ENCODE results near the gene RNF26. TPM values are rescaled to one million over a fixed set of nuclear protein-coding genes. Genes with fewer than 3 reads are reported as not detected.
A peak's percentile ranks its signal among the peaks of the same experiment; 100 is the strongest.

Gene RNF26
- total RNA-seq, 1 experiment from 2014 or later = 90.6 TPM

GRCh38 chr11:119374632-119375336 is 40.5 kb downstream of the RNF26 start:
- DNase-seq (ENCODE audit: low spot score) (no peak), ATAC-seq (no peak)
- Mint-ChIP-seq H3K27me3 (ENCODE audit: low read depth) (peaks cover 4% of the 10 kb centered on the region; the same call in 1 of the 2 replicates), H3K36me3 (no peaks in the 10 kb centered on the region), H3K4me1 (peaks cover 72% of the 10 kb centered on the region), H3K4me3 (no peak overlapping the region), H3K9me3 (no peaks in the 10 kb centered on the region), H3K27ac (no peak overlapping the region)
- TF ChIP-seq TEAD1 (CRISPR knock-in tag; IDR thresholded peaks at IDR 0.05) = no peak
- TF ChIP-seq PRDM15 (CRISPR knock-in tag; IDR thresholded peaks at IDR 0.05) = peak; percentile 84
- ChIA-PET POLR2A (interaction anchor here (1.0 to 1.7 kb wide), 3 partner anchors 13 to 37 kb away, joined by 3 to 4 read pairs (median 3); partner anchors contain the start of gene C1QTNF5), CTCF (interaction anchor here (0.6 to 12.9 kb wide), 36 partner anchors 7 to 346 kb away, joined by 3 to 262 read pairs (median 5); partner anchors contain the start of genes C1QTNF5, HINFP, MFRP and RNF26)

- CTCF ChIA-PET = interaction anchor here (0.7 to 12.9 kb wide), 19 partner anchors 8 to 346 kb away, joined by 3 to 262 read pairs (median 6); partner anchors contain the start of genes C1QTNF5, MCAM and MFRP
- Mint-ChIP-seq H3K4me3 (no peak overlapping the region), H3K9me3 (no peaks in the 10 kb centered on the region), H3K27ac (no peak overlapping the region), H3K4me1 (peaks cover 74% of the 10 kb centered on the region), H3K27me3 (ENCODE audit: low read depth) (peaks cover 11% of the 10 kb centered on the region), H3K36me3 (no peaks in the 10 kb centered on the region)
- POLR2A ChIA-PET = interaction anchor here (1.0 to 1.2 kb wide), 2 partner anchors 13 to 34 kb away, joined by 3 read pairs; partner anchors contain the start of gene C1QTNF5
- no peak for DNase-seq (ENCODE audit: low spot score)
- TF ChIP-seq ZNF263 (CRISPR knock-in tag; IDR thresholded peaks at IDR 0.05; ENCODE audit: low read depth) (no peak), NR1H2 (CRISPR knock-in tag; IDR thresholded peaks at IDR 0.05) (no peak), ZBTB21 (CRISPR knock-in tag; IDR thresholded peaks at IDR 0.05; ENCODE audit: borderline replicate concordance) (no peak), NFYB (CRISPR knock-in tag; conservative IDR thresholded peaks at IDR 0.05; ENCODE audit: low read depth) (0 out of 2 replicates have a peak, but pooled peaks have one; percentile 20)
- peak; percentile 31 for ATAC-seq
Observed at GRCh38 chr11:119375337-119376196, 41.2 kb downstream of the RNF26 start.

- ChIA-PET CTCF (interaction anchor here (0.9 to 12.9 kb wide), 13 partner anchors 9 to 257 kb away, joined by 3 to 262 read pairs (median 20); partner anchors contain the start of genes C1QTNF5, MCAM and MFRP), POLR2A (interaction anchor here (0.9 to 1.0 kb wide), 2 partner anchors 9 to 35 kb away, joined by 3 read pairs; partner anchors contain the start of gene C1QTNF5)
- no peaks in the 10 kb centered on the region for H3K36me3 Mint-ChIP-seq
- H3K4me1 Mint-ChIP-seq = peaks cover 74% of the 10 kb centered on the region
- peak overlapping the region; percentile 69 for H3K27ac Mint-ChIP-seq
- no peak for DNase-seq (ENCODE audit: low spot score)
- no peak overlapping the region for H3K4me3 Mint-ChIP-seq
- H3K9me3 Mint-ChIP-seq = no peaks in the 10 kb centered on the region
- no peak for TF ChIP-seq ZNF232 (CRISPR knock-in tag; IDR thresholded peaks at IDR 0.05)
- no peak for TF ChIP-seq RORB (CRISPR knock-in tag; IDR thresholded peaks at IDR 0.05)
- peaks cover 18% of the 10 kb centered on the region for H3K27me3 Mint-ChIP-seq (ENCODE audit: low read depth)
- ATAC-seq = no peak
Observed at GRCh38 chr11:119376197-119376847, 42.0 kb downstream of the RNF26 start.

GRCh38 chr11:119377112-119377901 is 43.0 kb downstream of the RNF26 start:
- ATAC-seq (no peak), DNase-seq (ENCODE audit: low spot score) (no peak)
- peaks cover 69% of the 10 kb centered on the region for H3K4me1 Mint-ChIP-seq
- peaks cover 20% of the 10 kb centered on the region for H3K27me3 Mint-ChIP-seq (ENCODE audit: low read depth)
- POLR2A ChIA-PET = interaction anchor here (0.9 to 1.0 kb wide), 2 partner anchors 10 to 39 kb away, joined by 3 read pairs; no protein-coding TSS in a partner anchor
- no peak overlapping the region for H3K4me3 Mint-ChIP-seq
- no peak overlapping the region for H3K27ac Mint-ChIP-seq
- no peaks in the 10 kb centered on the region for H3K36me3 Mint-ChIP-seq
- CTCF ChIA-PET = interaction anchor here (0.5 to 12.9 kb wide), 10 partner anchors 12 to 341 kb away, joined by 3 to 262 read pairs (median 62); partner anchors contain the start of genes C1QTNF5, MCAM and MFRP
- H3K9me3 Mint-ChIP-seq = no peaks in the 10 kb centered on the region
- no peak for TF ChIP-seq ATF6 (CRISPR knock-in tag; IDR thresholded peaks at IDR 0.05)
- no peak for TF ChIP-seq ZNF423 (CRISPR knock-in tag; IDR thresholded peaks at IDR 0.05)
- TF ChIP-seq JAZF1 (CRISPR knock-in tag; IDR thresholded peaks at IDR 0.05) = no peak
- TF ChIP-seq NFYB (CRISPR knock-in tag; conservative IDR thresholded peaks at IDR 0.05; ENCODE audit: low read depth) = no peak
- TF ChIP-seq MXD4 (CRISPR knock-in tag; IDR thresholded peaks at IDR 0.05; ENCODE audit: borderline replicate concordance) = no peak
- TF ChIP-seq FOXK1 (CRISPR knock-in tag; IDR thresholded peaks at IDR 0.05) = no peak
- no peak for TF ChIP-seq OVOL2 (CRISPR knock-in tag; IDR thresholded peaks at IDR 0.05; ENCODE audit: borderline replicate concordance)
- TF ChIP-seq TEAD4 (CRISPR knock-in tag; IDR thresholded peaks at IDR 0.05) = no peak
- no peak for TF ChIP-seq SMAD3 (CRISPR knock-in tag; IDR thresholded peaks at IDR 0.05; ENCODE audit: borderline replicate concordance)
- TF ChIP-seq ZNF317 (CRISPR knock-in tag; IDR thresholded peaks at IDR 0.05; ENCODE audit: borderline replicate concordance, low read depth) = no peak
